Right lobe of liver (tissue), 6 donors: ENCODE measurements around the gene MIAT. TPM values are rescaled to one million over a fixed set of nuclear protein-coding genes. Genes with fewer than 3 reads are reported as not detected.
"Not testable (repeated sequence)": the region's sequence is repeated elsewhere in the genome, so short reads cannot be mapped to it uniquely, and the experiment has no call there.

Experiments used
- ATAC-seq, 4 donors: fragments of 200-7000 bp; cut with Tn5 transposase; one replicate each; pipeline ENCODE4 v1.9.1; 2020; ENCODE audit warnings: mild to moderate bottlenecking in 4 of 4, moderate library complexity in 4 of 4
- DNase-seq, 3 donors: peaks; one replicate each; pipeline ENCODE4 v3.0.0-alpha.2; 2020
- H3K27ac ChIP-seq, 3 donors: fragments of 200-600 bp; one replicate each; pipeline ENCODE4 v1.8.0; 2022
- H3K27me3 ChIP-seq, 2 donors: fragments of 200-600 bp; one replicate each; pipeline ENCODE4 v1.8.0; 2022
- H3K36me3 ChIP-seq, 4 donors: fragments of 200-600 bp; sonication (generic) in 1 of 4; one replicate each; pipeline versions ENCODE4 v1.5.1 to v1.8.0; 2017 to 2022; ENCODE audit warnings: control low read depth in 1 of 4
- H3K4me1 ChIP-seq, 4 donors: fragments of 200-600 bp; sonication (generic) in 1 of 4; one replicate each; pipeline versions ENCODE4 v1.5.1 to v1.8.0; 2017 to 2022; ENCODE audit warnings: control low read depth in 1 of 4
- H3K4me3 ChIP-seq, 3 donors: fragments of 200-600 bp; one replicate each; pipeline ENCODE4 v1.8.0; 2022
- H3K9me3 ChIP-seq, 4 donors: fragments of 200-600 bp; sonication (generic) in 1 of 4; one replicate each; pipeline versions ENCODE4 v1.5.1 to v1.8.0; 2017 to 2022; ENCODE audit warnings: control low read depth in 1 of 4
- POLR2A ChIP-seq: fragments of 450-650 bp; IDR thresholded peaks from one replicate; pipeline ENCODE4 v1.6.1; 2017; ENCODE audit warnings: antibody characterized with exemption, mild to moderate bottlenecking
- WGBS: methylation state at CpG from one replicate; pipeline ENCODE4 v1.1.6; 2018; ENCODE audit warnings: low coverage, low lambda C conversion rate; ENCODE audit not compliant: insufficient coverage; ENCODE audit errors: missing lambda C conversion rate; 5-methylcytosine and 5-hydroxymethylcytosine counted together
- intact Hi-C, 2 donors: fragments of 100-400 bp; cut with DNase I; formaldehyde crosslinking; loops; one replicate each; pipeline versions ENCODE4 v1.11.2 to v1.14.1; 2022
- total RNA-seq, 6 experiments: library from RNA; depleted of rRNA in 2 of 6; stranded (reverse); fragments of >200 nt in 2 of 6; fragmentation: NEBNext Ultra II Directional in 3 of 6; extraction: Animal tissue kit (Norgen Biotek cat#: 25700) in 3 of 6; gene quantifications; one replicate each; pipeline versions ENCODE4 v1.1.0 to v1.2.4, GENCODE V29; 2016 to 2023
- TF ChIP-seq, protein P1 (sequence below), 4 donors: fragments of 200-600 bp in 3 of 4; fragments of 450-650 bp in 1 of 4; IDR thresholded peaks; one replicate each; pipeline versions ENCODE4 v1.5.1 to v1.8.0; 2016 to 2022; ENCODE audit warnings: antibody characterized with exemption in 4 of 4, mild to moderate bottlenecking in 2 of 4
- donor health status: DM: no; HTN: yes; CAD: no.
- donor health status: DM: no; HTN: no; CAD: no.
- donor health status: DM: no; HTN: no; CAD: no.
- donor health status: DM: no; HTN: yes; CAD: no.
- donor health status: DM: no; HTN: yes; CAD: no.

MIAT gene
- total RNA-seq, 6 experiments from 2014 or later: 0.19 to 3.2 (median 0.47) TPM

DNA sequence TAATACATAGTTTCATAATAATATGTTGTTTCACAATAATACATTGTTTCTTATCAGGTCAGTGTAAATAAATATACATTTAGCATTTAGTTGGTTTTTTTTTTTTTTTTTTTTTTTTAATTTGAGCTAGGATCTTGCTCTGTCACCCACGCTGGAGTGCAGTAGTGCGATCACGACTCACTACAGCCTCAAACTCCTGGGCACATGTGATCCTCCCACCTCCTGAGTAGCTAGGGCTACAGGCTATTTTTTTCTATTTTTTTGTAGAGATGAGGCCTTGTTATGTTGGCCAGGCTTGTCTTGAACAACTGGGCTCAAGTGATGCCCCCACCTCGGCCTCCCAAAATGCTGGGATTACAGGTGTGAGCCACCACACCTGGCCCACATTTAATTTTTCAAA lies 43.5 kb downstream of the MIAT start:
- no peaks in the 10 kb centered on the region for H3K36me3 ChIP-seq
- H3K4me1 ChIP-seq: no peaks in the 10 kb centered on the region
- no peak overlapping the region for H3K27ac ChIP-seq
- no peak for ATAC-seq
- no peak overlapping the region for H3K4me3 ChIP-seq
- TF ChIP-seq, protein P1, sequence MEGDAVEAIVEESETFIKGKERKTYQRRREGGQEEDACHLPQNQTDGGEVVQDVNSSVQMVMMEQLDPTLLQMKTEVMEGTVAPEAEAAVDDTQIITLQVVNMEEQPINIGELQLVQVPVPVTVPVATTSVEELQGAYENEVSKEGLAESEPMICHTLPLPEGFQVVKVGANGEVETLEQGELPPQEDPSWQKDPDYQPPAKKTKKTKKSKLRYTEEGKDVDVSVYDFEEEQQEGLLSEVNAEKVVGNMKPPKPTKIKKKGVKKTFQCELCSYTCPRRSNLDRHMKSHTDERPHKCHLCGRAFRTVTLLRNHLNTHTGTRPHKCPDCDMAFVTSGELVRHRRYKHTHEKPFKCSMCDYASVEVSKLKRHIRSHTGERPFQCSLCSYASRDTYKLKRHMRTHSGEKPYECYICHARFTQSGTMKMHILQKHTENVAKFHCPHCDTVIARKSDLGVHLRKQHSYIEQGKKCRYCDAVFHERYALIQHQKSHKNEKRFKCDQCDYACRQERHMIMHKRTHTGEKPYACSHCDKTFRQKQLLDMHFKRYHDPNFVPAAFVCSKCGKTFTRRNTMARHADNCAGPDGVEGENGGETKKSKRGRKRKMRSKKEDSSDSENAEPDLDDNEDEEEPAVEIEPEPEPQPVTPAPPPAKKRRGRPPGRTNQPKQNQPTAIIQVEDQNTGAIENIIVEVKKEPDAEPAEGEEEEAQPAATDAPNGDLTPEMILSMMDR (IDR thresholded peaks at IDR 0.05): no peak
- TF ChIP-seq POLR2A: no peak
- 89% methylated on average over 3 of the region's 4 CpGs for WGBS
- intact Hi-C loops: no loop called here
- no peak for DNase-seq
- H3K27me3 ChIP-seq: no peaks in the 10 kb centered on the region
- no peaks in the 10 kb centered on the region for H3K9me3 ChIP-seq

DNA sequence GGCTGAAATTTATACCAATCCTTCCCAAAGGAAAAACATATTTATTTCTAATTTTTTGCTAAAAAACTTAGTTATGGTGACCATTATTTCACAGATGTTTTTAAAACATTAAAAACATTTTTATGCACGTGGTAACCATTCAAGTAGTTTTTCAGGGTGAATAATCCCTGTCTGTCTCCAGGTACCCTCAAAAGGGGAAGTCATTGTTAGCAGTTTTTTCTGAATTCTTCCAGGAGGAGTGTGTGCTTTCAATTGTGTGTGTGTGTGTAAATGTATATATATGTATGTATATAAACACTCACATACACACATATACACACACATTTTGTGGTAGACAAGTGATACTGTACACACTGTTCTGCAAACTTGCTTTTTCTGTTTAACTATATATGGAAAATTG lies 43.9 kb downstream of the MIAT start:
- no peak overlapping the region for H3K27ac ChIP-seq
- H3K4me3 ChIP-seq: no peak overlapping the region
- H3K36me3 ChIP-seq: no peaks in the 10 kb centered on the region
- TF ChIP-seq POLR2A: no peak
- TF ChIP-seq, protein P1 (IDR thresholded peaks at IDR 0.05): no peak
- DNase-seq: no peak
- intact Hi-C loops: no loop called here
- H3K27me3 ChIP-seq: no peaks in the 10 kb centered on the region
- no peak for ATAC-seq
- no peaks in the 10 kb centered on the region for H3K9me3 ChIP-seq
- 77% methylated on average over 1 of the region's 1 CpG for WGBS
- H3K4me1 ChIP-seq: no peaks in the 10 kb centered on the region

DNA sequence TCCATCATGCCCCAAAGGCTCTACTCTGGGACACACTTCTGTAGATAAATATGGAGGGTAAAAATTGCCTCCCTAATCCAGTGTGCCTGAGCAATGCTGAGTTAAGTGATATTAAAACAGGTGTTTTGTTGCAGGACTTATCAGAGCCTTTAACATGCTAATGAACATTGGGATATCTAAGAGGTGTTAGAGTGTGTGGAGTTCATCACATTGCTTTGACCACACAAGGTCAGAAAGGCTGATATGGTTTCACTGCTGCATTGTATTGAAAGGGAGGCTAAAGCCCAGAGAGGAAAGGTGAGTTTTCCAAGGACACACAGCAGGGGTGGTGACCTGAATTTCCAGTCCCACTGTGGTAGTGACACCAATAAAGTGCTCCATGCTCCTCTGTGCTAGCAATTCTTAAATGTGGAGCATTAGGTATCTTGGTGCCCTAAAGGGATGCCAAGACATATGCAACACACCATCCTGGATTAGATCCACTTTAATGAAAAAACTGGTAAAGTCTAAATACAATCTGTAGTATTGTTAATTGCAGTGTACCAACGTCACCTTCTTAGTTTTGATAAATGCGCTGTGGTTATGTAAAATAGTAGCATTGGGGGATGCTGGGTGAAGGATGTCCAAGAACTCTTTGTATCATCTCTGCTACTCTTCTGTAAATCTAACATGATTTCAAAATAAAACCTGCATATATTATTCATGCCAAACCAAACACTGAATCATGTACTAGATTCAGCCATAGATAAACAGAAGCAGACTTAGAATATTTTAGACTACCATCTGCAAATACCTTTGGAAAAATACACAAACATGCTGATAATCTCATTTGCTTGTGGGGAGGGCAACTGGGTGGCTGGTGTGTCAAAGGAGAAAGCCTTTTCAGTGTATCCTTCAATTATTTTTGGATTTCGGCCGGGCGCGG lies 45.8 kb downstream of the MIAT start:
- intact Hi-C loops: no loop called here
- no peaks in the 10 kb centered on the region for H3K27me3 ChIP-seq
- H3K36me3 ChIP-seq: no peaks in the 10 kb centered on the region
- DNase-seq (no peak), ATAC-seq (peak in 1 of 4 donors; percentile 38)
- H3K4me1 ChIP-seq: no peaks in the 10 kb centered on the region
- no peaks in the 10 kb centered on the region for H3K9me3 ChIP-seq
- no peak overlapping the region for H3K4me3 ChIP-seq
- H3K27ac ChIP-seq: no peak overlapping the region
- whole genome bisulfite sequencing: 93% methylated on average over 6 of the region's 6 CpGs
- TF ChIP-seq, protein P1 (IDR thresholded peaks at IDR 0.05): no peak
- TF ChIP-seq POLR2A: no peak

DNA sequence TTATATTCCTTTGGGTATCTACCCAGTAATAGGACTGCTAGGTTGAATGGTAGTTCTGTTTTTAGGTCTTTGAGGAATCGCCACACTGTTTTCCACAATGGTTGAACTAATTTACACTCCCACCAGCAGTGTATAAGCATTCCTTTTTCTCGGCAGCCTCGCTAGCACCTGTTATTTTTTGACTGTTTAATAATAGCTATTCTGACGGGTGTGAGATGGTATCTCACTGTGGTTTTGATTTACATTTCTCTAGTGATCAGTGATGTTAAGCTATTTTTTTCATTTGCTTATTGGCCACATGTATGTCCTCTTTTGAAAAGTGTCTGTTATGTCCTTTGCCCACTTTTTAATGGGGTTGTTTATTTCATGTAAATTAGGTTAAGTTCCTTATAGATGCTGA lies 48.0 kb downstream of the MIAT start:
- intact Hi-C loops, H3K4me3 ChIP-seq, H3K27ac ChIP-seq, H3K27me3 ChIP-seq, DNase-seq, H3K36me3 ChIP-seq, H3K9me3 ChIP-seq, ATAC-seq, H3K4me1 ChIP-seq: not testable (repeated sequence)
- 87% methylated on average over 4 of the region's 4 CpGs for WGBS

DNA sequence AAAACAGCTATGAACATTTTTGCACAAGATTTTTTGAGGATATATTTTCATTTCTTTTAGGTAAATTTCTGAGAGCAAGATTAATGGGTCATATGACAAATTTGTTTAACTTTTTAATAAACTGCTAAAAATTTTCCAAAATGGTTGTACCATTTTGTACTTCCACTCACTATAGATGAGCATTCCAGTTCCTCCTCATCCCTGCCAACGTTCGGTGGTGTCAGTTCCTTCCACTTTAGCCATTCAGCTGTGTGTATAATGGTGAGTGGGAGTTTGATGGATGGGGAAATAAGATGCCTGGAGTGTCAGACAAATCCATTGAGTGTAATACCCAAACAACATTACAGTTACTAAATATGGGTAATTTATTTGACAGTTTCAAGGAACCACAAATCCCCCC lies 49.7 kb downstream of the MIAT start:
- H3K27ac ChIP-seq: no peak overlapping the region
- DNase-seq (no peak), ATAC-seq (no peak)
- WGBS: 96% methylated on average over 2 of the region's 2 CpGs
- no peaks in the 10 kb centered on the region for H3K27me3 ChIP-seq
- intact Hi-C loops: no loop called here
- H3K4me3 ChIP-seq: no peak overlapping the region
- TF ChIP-seq, protein P1 (IDR thresholded peaks at IDR 0.05): no peak
- no peak for TF ChIP-seq POLR2A
- H3K4me1 ChIP-seq: no peaks in the 10 kb centered on the region
- no peaks in the 10 kb centered on the region for H3K36me3 ChIP-seq
- H3K9me3 ChIP-seq: no peaks in the 10 kb centered on the region
